ENCODE results near the gene AP1G2.
"Not testable (repeated sequence)": the region's sequence is repeated elsewhere in the genome, so short reads cannot be mapped to it uniquely, and the experiment has no call there.

Gene AP1G2

GRCh38 chr14:23538050-23538718, 29.4 kb downstream of the AP1G2 start:
- no peak for DNase-seq (ENCODE audit: low read depth)

GRCh38 chr14:23537351-23538049, 30.1 kb downstream of the AP1G2 start:
- no peak for DNase-seq (ENCODE audit: low read depth)

GRCh38 chr14:23536906-23537305, 30.7 kb downstream of the AP1G2 start:
- DNase-seq (ENCODE audit: low read depth): not testable (repeated sequence)

- no peak for DNase-seq (ENCODE audit: low read depth)
These were observed 31.1 kb downstream of the AP1G2 start for GRCh38 chr14:23536494-23536893.

DNA sequence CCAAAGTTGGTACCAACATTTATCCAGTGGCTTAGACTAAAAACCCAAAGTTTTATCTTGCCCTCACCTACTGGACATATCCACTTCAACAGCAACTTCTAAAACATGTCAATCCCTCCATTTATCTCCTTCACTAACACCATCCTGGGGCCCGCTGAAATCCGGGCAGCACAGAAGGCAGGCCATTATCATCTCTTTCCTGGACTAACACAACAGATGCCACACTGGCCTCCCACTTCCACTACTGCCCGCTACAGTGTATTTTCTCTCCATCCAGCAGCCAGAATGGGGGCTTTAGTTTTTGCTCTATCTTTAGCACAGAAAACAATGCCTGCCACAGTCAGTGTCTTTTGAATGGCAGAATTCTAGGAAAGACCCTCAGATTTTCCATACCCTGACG, 31.6 kb downstream of the AP1G2 start:
- DNase-seq (ENCODE audit: low read depth): no peak

DNA sequence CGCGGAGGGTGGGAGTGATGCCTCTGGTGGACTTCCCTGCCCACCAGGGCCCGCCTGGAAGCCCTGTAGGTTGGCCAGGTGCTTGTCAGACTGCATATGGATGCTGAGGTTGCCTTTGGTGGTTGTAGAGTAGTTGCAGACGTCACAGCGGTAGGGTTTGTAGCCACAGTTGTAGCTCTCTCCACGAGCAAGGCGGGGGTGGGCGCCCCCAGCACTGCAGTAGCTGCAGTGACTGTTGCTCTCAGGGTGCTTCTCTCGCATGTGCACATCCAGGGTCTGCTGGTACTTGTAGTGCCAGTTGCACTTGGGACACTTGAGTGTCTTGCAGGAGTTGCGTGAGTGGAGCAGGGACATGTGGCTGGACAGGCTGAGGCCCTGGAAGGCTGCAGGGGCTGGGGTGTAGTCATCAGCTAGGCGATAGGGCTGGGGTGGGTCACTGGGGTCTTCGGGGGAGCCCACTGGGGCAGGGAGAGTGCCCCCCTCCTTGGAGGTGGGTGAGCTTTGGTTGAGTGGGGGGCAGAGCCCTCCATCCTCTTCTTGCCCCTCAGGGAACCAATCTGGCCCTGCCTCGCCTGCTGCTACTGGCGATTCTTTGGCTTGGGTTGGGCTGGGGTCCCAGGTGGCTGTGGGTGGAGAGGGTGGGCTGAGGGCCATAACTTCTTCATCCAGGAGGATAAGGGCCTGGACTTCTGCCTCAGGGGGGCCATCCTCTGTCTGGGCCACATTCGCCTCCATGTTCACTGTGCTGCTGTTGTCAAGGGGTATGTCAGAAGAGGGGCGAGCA, 33.7 kb downstream of the AP1G2 start:
- no peak for DNase-seq (ENCODE audit: low read depth)

DNA sequence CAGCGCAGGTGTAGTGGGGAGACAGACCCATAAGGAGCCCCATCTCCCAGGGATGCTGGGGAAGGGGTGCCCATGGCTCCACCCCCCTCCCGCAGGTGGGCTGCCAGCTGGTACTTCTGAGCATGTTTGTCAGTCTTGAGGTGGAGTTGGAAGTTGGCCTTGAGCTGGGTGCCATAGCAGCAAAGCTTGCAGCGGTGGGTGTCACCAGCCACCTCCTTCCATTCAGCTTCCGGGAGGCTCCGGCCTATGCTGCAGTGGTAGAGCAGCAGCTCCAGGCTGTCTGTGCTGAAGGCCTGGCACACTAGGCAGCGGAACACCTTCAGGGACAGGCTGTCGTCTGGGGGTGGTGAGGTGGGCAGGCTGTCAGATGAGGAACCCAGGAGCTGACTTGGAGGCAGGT, 34.9 kb downstream of the AP1G2 start:
- DNase-seq (ENCODE audit: low read depth): no peak

DNA sequence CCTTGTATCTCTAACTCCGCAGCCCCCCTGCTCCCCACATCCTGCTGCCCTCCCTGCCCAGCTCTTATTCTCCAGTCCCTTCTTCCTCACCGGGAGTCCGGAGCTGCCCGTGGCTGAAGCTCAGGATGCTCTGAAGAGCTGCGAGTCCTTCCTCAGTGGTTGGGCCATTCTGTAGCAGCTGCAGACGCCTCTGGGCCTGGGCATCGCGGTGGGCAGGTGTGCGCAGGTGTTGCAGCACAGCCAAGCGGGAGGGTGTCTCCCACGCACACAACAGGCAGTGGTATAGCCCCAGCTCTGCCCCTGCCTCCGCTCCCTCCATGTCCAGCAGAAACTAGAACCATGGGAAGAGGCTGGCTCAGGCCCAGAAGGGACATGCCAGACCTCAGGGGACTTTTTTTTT, 36.2 kb downstream of the AP1G2 start:
- no peak for DNase-seq (ENCODE audit: low read depth)

GRCh38 chr14:23530375-23531055, 37.1 kb downstream of the AP1G2 start:
- no peak for DNase-seq (ENCODE audit: low read depth)

DNA sequence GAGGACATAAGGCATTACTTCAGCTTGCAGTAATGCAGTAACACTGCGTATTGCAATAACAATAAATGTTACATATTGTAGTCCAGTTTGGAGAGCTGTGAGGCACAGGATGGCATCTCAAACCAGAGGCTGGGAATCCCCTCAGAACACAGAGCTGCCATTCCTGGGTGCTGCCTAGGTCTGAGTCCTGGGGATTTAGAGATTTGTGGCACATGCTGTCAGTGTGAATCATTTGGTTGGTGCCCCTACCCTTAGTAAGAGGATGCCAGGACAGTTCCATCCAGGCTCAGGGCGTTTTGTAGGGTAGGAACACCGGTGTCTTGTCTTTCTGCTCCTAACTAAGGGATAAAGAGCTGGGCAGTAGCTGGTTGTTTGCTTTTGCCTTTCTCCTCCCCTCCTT, 38.6 kb downstream of the AP1G2 start:
- no peak for DNase-seq (ENCODE audit: low read depth)

DNA sequence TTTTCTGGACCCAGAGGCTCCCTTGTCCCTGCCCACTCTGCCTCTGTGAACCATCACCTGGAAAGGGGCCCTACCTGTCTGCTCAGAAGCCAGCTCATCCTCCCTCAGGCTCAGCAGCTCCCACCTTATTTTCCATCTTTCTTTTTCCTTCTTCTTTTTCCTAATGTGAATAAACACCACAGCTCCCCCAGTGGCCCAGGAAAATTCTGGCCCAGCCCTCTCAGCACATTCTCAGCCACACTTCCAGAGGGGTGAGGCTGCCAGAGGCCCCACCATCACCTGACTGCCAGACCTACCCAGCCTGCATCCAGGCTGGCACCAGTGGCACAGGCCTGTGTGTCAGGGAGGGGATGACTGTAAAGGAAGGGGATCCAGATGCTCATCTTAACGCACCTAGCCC, 39.0 kb downstream of the AP1G2 start:
- DNase-seq (ENCODE audit: low read depth): no peak

- DNase-seq (ENCODE audit: low read depth): no peak
These were observed 42.0 kb downstream of the AP1G2 start for GRCh38 chr14:23525611-23526010.

DNA sequence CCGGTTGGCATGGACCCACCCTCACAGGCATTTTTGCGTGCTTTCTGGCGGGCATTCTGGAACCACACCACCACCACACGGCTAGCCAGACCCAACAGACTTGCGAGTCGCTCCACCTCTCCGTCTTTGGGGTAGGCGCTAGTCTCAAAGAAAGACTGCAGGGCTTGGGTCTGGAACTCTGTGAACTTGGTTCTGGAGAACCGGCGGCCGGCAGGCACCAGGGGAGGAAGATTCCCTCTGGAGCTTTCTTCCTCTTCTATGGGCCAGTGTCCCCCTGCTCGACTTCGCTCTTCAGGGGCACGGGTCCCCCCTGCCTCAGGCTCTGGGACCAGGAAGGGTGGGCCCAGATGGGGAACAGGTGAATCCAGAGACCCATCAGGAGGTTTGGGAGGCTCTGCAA, 42.6 kb downstream of the AP1G2 start:
- no peak for DNase-seq (ENCODE audit: low read depth)

DNA sequence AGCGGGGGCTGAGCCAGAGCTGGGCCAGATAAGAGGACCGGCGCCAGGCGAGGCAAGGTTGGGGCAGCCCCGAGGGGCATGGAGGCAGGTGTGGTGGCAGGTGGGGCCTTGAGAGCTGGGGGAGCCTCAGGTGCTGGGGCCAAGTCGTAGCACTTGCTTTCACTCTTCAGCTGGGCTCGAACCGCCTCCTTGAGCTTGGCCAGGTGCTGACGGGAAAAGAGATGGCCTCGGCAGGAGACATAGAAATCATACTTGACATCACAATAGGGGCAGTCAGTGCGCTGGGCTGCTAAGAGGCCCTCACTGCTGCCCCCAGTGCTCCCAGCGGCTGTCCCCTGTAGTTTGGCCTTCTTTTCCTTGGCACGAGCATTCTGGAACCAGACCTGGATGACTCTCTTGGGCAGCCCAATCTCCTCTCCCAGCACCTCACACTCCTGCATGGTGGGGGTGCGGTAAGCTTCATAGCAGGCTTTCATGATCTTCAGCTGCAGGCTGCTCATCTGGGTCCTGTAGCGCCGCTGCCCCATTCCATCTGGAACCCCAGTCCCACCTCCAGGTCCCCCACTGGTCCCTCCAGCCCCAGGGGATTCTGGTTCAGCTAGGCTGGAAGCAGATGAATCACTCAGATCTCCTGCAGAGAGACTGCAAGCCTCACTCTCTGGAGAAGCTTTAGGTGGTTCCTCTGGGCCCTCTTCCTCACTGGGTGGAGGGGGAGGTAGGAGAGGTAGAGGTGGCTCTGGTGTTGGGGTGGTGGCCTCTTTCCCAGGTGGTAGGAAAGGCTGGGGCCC, 44.2 kb downstream of the AP1G2 start:
- DNase-seq (ENCODE audit: low read depth): no peak

DNA sequence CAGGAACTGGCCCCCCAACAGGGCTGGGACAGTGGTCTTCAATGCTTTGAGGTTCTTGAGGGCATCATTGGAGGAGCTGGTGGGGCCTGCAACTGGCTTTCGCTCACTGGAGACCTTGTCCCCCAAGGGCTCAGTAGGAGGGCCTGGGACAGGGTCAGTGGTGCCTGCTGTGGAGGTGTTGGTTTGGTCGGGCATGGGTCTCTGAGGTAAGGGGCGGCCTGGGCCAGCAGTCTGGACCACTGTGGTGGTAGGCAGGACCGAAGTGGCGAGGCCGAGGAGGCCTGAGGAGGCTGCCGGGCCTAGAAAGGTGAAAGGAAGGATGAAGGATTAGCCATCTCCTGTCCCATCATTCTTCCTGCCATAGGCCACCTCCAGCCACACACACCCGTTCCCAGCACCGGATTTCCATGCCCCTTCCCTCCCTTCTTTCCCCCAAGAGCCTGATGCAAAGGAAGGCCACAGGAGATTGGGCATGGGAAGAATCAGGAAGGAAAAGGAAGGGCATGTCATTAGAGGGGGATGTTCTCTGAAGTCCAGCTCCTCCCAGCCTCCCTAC, 44.9 kb downstream of the AP1G2 start:
- no peak for DNase-seq (ENCODE audit: low read depth)

- no peak for DNase-seq (ENCODE audit: low read depth)
These were observed 45.6 kb downstream of the AP1G2 start for GRCh38 chr14:23521785-23522640.

DNA sequence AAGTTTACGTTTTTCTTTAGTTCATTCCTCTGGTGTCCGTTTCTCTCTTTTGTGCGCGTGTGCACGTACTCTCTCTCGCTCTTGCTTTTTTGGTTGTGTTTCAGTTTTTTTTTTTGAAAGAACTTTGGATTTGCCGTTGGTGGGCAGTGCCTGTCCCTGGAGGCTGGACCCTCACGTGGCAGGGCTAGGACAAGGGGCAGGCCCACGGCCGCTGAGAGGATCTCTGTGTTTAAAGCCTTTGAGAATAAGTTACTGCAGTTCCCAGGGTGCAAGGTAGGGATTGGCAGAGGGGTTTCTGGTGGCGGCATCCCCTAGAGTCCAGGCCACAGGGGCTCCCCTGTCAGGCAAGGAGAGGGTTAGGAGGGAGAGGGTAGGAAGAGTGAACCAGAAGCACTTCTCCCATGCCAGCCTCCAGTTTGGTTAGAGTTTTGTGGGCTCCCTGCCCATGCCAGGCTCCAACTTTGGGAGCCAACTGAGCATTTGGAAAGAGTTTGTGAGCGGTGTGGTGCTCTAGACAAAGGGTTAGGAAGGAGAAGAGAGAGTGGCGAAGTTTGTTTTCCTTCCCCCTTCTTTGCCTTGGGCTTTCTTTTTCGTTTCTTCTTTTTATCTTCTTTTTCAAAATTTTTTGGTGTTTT, 46.6 kb downstream of the AP1G2 start:
- no peak for DNase-seq (ENCODE audit: low read depth)

- DNase-seq (ENCODE audit: low read depth): no peak
These were observed 48.9 kb downstream of the AP1G2 start for GRCh38 chr14:23518709-23519108.

- DNase-seq (ENCODE audit: low read depth): no peak
These were observed 49.8 kb downstream of the AP1G2 start for GRCh38 chr14:23517650-23518326.

- no peak for DNase-seq (ENCODE audit: low read depth)
These were observed 53.0 kb downstream of the AP1G2 start for GRCh38 chr14:23514644-23514957.
